ENCODE results near the gene COPG1.

DNA sequence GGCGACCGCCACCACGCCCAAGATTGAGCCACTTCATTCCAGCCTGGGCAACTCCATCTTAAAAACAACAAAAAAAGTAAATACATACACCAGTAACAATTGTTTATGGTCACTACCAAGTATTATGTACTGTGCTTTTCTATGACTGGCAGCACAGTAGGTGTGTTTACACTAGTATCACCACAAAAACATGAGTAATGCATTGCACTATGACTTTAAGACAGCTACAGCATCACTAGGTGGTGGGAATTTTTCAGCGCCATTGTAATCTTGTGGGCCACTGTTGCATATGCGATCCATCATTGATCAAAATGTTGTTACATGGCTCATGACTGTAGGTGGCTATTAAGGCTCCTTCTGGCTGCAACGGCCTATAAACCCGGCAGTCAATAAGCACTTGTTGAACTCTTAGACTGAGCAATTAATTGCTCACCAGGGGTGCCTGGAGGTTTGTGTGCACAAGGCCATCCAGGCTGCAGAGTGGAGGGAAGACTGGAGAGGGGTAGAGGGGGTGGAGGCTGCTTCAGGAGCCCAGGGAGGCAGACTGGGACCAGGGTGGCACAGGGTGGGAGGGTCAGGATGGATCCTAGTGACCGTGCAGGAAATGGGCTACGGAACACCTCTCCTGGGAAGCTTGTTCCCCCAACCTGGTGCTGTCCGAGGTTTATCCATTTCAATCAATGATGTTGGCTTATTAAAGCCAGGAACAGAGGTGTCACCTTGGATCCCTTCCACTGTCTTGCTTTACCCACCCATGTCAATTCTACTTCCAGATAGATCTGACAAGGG is 17.9 kb upstream of the COPG1 start:
- TF ChIP-seq, protein P1, sequence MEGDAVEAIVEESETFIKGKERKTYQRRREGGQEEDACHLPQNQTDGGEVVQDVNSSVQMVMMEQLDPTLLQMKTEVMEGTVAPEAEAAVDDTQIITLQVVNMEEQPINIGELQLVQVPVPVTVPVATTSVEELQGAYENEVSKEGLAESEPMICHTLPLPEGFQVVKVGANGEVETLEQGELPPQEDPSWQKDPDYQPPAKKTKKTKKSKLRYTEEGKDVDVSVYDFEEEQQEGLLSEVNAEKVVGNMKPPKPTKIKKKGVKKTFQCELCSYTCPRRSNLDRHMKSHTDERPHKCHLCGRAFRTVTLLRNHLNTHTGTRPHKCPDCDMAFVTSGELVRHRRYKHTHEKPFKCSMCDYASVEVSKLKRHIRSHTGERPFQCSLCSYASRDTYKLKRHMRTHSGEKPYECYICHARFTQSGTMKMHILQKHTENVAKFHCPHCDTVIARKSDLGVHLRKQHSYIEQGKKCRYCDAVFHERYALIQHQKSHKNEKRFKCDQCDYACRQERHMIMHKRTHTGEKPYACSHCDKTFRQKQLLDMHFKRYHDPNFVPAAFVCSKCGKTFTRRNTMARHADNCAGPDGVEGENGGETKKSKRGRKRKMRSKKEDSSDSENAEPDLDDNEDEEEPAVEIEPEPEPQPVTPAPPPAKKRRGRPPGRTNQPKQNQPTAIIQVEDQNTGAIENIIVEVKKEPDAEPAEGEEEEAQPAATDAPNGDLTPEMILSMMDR (IDR thresholded peaks at IDR 0.05), result no peak
- no peak for TF ChIP-seq POLR2A (IDR thresholded peaks at IDR 0.05)
